Skeletal muscle satellite cell (primary cell): ENCODE results near the gene COL11A2.

Source experiments
- H3K27me3 ChIP-seq: 2 replicates; pipeline ENCODE4 v1.7.0; 2013; ENCODE audit warnings: low read length; ENCODE audit not compliant: control insufficient read depth, insufficient read depth
- H3K36me3 ChIP-seq: 2 replicates; pipeline ENCODE4 v1.7.0; 2013; ENCODE audit warnings: mild to moderate bottlenecking, control low read depth, low read length; ENCODE audit not compliant: insufficient read depth
- H3K4me1 ChIP-seq: 2 replicates; pipeline ENCODE4 v1.7.0; 2013; ENCODE audit warnings: low read length; ENCODE audit not compliant: control insufficient read depth, insufficient read depth
- H3K4me2 ChIP-seq: 2 replicates; pipeline ENCODE4 v1.7.0; 2013; ENCODE audit warnings: mild to moderate bottlenecking, low read length
- H3K4me3 ChIP-seq: 2 replicates; pipeline ENCODE4 v1.7.0; 2013; ENCODE audit warnings: low read length
- H3K9ac ChIP-seq: 2 replicates; pipeline ENCODE4 v1.7.0; 2013; ENCODE audit warnings: mild to moderate bottlenecking, low read depth, low read length, moderate library complexity
- H3K9me3 ChIP-seq: replicated peaks from 2 replicates; pipeline ENCODE4 v1.7.0; 2013; ENCODE audit warnings: mild to moderate bottlenecking, control low read depth, low read length

COL11A2 gene

GRCh38 chr6:33166811-33167210, 25.5 kb downstream of the COL11A2 start:
- Histone ChIP-seq H3K9me3 (no peaks in the 10 kb centered on the region), H3K27me3 (peaks cover 12% of the 10 kb centered on the region), H3K4me2 (no peak overlapping the region), H3K4me3 (no peak overlapping the region), H3K4me1 (peaks cover 4% of the 10 kb centered on the region), H3K9ac (no peak overlapping the region), H3K36me3 (no peaks in the 10 kb centered on the region)

GRCh38 chr6:33166363-33166762, 25.9 kb downstream of the COL11A2 start:
- H3K27me3 ChIP-seq = peaks cover 12% of the 10 kb centered on the region
- no peaks in the 10 kb centered on the region for H3K9me3 ChIP-seq
- H3K9ac ChIP-seq = no peak overlapping the region
- H3K4me1 ChIP-seq = peaks cover 7% of the 10 kb centered on the region
- no peak overlapping the region for H3K4me2 ChIP-seq
- H3K36me3 ChIP-seq = no peaks in the 10 kb centered on the region
- no peak overlapping the region for H3K4me3 ChIP-seq

- Histone ChIP-seq H3K9ac (no peak overlapping the region), H3K4me2 (no peak overlapping the region), H3K27me3 (peaks cover 12% of the 10 kb centered on the region), H3K36me3 (no peaks in the 10 kb centered on the region), H3K9me3 (no peaks in the 10 kb centered on the region), H3K4me1 (peaks cover 13% of the 10 kb centered on the region), H3K4me3 (no peak overlapping the region)
Observed at GRCh38 chr6:33165581-33166258, 26.5 kb downstream of the COL11A2 start.

GRCh38 chr6:33164665-33165373, 27.4 kb downstream of the COL11A2 start:
- Histone ChIP-seq H3K27me3 (peaks cover 12% of the 10 kb centered on the region), H3K4me2 (no peak overlapping the region), H3K4me3 (no peak overlapping the region), H3K9me3 (no peaks in the 10 kb centered on the region), H3K9ac (no peak overlapping the region), H3K4me1 (peaks cover 17% of the 10 kb centered on the region), H3K36me3 (no peaks in the 10 kb centered on the region)

- no peak overlapping the region for H3K4me2 ChIP-seq
- H3K4me1 ChIP-seq = peaks cover 17% of the 10 kb centered on the region
- H3K27me3 ChIP-seq = peaks cover 12% of the 10 kb centered on the region
- H3K4me3 ChIP-seq = no peak overlapping the region
- H3K36me3 ChIP-seq = no peaks in the 10 kb centered on the region
- no peak overlapping the region for H3K9ac ChIP-seq
- no peaks in the 10 kb centered on the region for H3K9me3 ChIP-seq
Observed at GRCh38 chr6:33164176-33164575, 28.1 kb downstream of the COL11A2 start.

- Histone ChIP-seq H3K27me3 (peaks cover 17% of the 10 kb centered on the region), H3K9me3 (no peaks in the 10 kb centered on the region), H3K4me1 (peaks cover 17% of the 10 kb centered on the region), H3K4me3 (no peak overlapping the region), H3K4me2 (no peak overlapping the region), H3K36me3 (no peaks in the 10 kb centered on the region), H3K9ac (no peak overlapping the region)
Observed at GRCh38 chr6:33163540-33163939, 28.7 kb downstream of the COL11A2 start.

- H3K9me3 ChIP-seq = no peaks in the 10 kb centered on the region
- peaks cover 17% of the 10 kb centered on the region for H3K4me1 ChIP-seq
- H3K36me3 ChIP-seq = no peaks in the 10 kb centered on the region
- peak overlapping the region; percentile 70 for H3K4me3 ChIP-seq
- H3K9ac ChIP-seq = peak overlapping the region; percentile 76
- H3K27me3 ChIP-seq = peaks cover 17% of the 10 kb centered on the region
- peak overlapping the region; percentile 90 for H3K4me2 ChIP-seq
Observed at GRCh38 chr6:33161354-33162331, 30.6 kb downstream of the COL11A2 start.

- H3K4me3 ChIP-seq = peak overlapping the region; percentile 70
- peaks cover 14% of the 10 kb centered on the region for H3K27me3 ChIP-seq
- H3K9ac ChIP-seq = peak overlapping the region; percentile 76
- H3K36me3 ChIP-seq = no peaks in the 10 kb centered on the region
- H3K4me2 ChIP-seq = peak overlapping the region; percentile 90
- H3K4me1 ChIP-seq = peaks cover 17% of the 10 kb centered on the region
- no peaks in the 10 kb centered on the region for H3K9me3 ChIP-seq
Observed at GRCh38 chr6:33160728-33161344, 31.4 kb downstream of the COL11A2 start.

GRCh38 chr6:33160096-33160495, 32.2 kb downstream of the COL11A2 start:
- no peaks in the 10 kb centered on the region for H3K36me3 ChIP-seq
- H3K4me2 ChIP-seq = no peak overlapping the region
- H3K9me3 ChIP-seq = no peaks in the 10 kb centered on the region
- H3K4me3 ChIP-seq = no peak overlapping the region
- peaks cover 17% of the 10 kb centered on the region for H3K4me1 ChIP-seq
- H3K27me3 ChIP-seq = peaks cover 14% of the 10 kb centered on the region
- H3K9ac ChIP-seq = no peak overlapping the region

- H3K4me1 ChIP-seq = peaks cover 14% of the 10 kb centered on the region
- no peaks in the 10 kb centered on the region for H3K36me3 ChIP-seq
- peaks cover 16% of the 10 kb centered on the region for H3K27me3 ChIP-seq
Observed at GRCh38 chr6:33156964-33157363, 35.3 kb downstream of the COL11A2 start.

GRCh38 chr6:33156561-33156960, 35.7 kb downstream of the COL11A2 start:
- Histone ChIP-seq H3K4me3 (no peak overlapping the region), H3K36me3 (no peaks in the 10 kb centered on the region), H3K9ac (no peak overlapping the region), H3K4me2 (no peak overlapping the region), H3K9me3 (no peaks in the 10 kb centered on the region), H3K27me3 (peaks cover 16% of the 10 kb centered on the region), H3K4me1 (peaks cover 10% of the 10 kb centered on the region)

More at GRCh38 chr6:33156964-33157363, 35.3 kb downstream of the COL11A2 start:
- H3K9ac ChIP-seq = no peak overlapping the region
- H3K4me3 ChIP-seq = no peak overlapping the region
- no peak overlapping the region for H3K4me2 ChIP-seq
- no peaks in the 10 kb centered on the region for H3K9me3 ChIP-seq
